Fibroblast of lung (primary cell): ENCODE results near the gene TRIM72.

ENCODE experiments used
- EZH2 ChIP-seq: IDR thresholded peaks from 2 replicates; pipeline ENCODE4 v1.5.1; 2012; ENCODE audit warnings: low read length, control low read depth, mild to moderate bottlenecking; ENCODE audit errors: missing control alignments
- TF ChIP-seq, protein P1 (sequence below), 2 donors: IDR thresholded peaks in 1 of 2; conservative IDR thresholded peaks in 1 of 2; 1 replicate in 1 of 2; 2 replicates in 1 of 2; pipeline ENCODE4 v1.5.1; 2011 to 2012; ENCODE audit warnings: low read length in 2 of 2, control low read depth in 1 of 2, inconsistent platforms in 1 of 2, low read depth in 1 of 2, mild to moderate bottlenecking in 1 of 2

DNA sequence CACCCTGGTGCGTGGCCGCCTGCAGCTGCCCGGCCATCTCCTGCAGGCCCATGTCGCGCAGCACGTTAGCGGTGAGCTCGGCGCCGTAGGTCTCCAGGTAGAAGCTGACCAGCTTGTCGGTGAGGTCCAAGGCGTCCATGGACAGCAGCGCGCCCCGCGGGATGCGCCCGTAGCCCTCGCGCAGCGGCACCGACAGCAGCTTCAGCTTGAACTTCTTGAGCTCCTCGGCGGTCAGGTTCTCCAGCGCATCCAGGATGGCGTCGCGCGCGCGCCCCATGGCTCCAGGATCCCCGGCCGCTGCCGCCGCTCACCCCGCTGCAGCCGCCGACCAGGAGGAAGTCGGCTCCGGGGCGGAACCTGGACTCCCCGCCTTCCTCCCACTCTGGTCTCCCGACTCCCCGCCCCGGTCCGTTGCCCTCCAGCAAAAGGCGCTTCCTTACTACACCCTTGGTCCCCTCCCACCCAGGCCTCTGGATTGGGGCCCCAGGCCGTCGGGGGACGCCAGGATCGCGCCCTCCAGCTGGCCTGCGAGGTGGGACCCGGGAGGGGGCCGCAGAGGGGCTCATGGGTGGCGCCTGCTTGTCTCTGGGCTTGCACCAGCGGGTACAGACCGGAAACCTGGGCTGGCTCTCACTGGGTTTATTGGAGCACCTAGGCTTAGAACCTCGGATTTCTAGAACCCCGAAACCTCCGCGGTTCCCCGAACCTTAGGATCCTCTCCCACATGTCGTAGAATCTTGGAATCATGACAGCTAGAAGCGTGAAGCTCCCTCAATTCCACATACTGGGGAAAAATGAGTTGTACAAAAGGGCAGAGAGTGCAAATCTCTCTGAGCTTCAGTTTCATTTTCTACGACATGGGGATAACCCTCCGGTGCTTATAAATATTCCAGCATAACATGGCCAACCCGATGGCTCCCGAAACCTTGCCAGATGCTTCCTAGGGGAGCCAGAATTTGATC lies 11.2 kb upstream of the TRIM72 start, which contains the start of gene PYCARD:
- TF ChIP-seq, protein P1, sequence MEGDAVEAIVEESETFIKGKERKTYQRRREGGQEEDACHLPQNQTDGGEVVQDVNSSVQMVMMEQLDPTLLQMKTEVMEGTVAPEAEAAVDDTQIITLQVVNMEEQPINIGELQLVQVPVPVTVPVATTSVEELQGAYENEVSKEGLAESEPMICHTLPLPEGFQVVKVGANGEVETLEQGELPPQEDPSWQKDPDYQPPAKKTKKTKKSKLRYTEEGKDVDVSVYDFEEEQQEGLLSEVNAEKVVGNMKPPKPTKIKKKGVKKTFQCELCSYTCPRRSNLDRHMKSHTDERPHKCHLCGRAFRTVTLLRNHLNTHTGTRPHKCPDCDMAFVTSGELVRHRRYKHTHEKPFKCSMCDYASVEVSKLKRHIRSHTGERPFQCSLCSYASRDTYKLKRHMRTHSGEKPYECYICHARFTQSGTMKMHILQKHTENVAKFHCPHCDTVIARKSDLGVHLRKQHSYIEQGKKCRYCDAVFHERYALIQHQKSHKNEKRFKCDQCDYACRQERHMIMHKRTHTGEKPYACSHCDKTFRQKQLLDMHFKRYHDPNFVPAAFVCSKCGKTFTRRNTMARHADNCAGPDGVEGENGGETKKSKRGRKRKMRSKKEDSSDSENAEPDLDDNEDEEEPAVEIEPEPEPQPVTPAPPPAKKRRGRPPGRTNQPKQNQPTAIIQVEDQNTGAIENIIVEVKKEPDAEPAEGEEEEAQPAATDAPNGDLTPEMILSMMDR (conservative IDR thresholded peaks at IDR 0.05 in 1 of 2, IDR thresholded peaks at IDR 0.05 in 1 of 2; ENCODE audit: low read depth in 1 of 2, low read length in 2 of 2), result no peak
- TF ChIP-seq EZH2, result no peak
